CD14-positive monocyte (primary cell): ENCODE measurements around the gene NANOS3. TPM values are rescaled to one million over a fixed set of nuclear protein-coding genes. Genes with fewer than 3 reads are reported as not detected.

ENCODE experiments used
- DNase-seq, 3 donors: peaks; one replicate each; pipeline ENCODE4 v3.0.0-alpha.2; 2011 to 2022
- H2AFZ ChIP-seq: 2 replicates; pipeline ENCODE4 v1.6.0; 2012; ENCODE audit warnings: mild to moderate bottlenecking, low read depth, low read length, inconsistent platforms; ENCODE audit not compliant: insufficient read depth, poor library complexity, severe bottlenecking
- H3K27ac ChIP-seq, 2 donors: 1 replicate in 1 of 2; 2 replicates in 1 of 2; pipeline ENCODE4 v1.5.1; 2012 to 2013; ENCODE audit warnings: low read length in 2 of 2, control low read depth in 1 of 2, inconsistent platforms in 1 of 2, low read depth in 1 of 2, mild to moderate bottlenecking in 1 of 2
- H3K27me3 ChIP-seq, 2 donors: one replicate each; pipeline versions ENCODE4 v1.6.0 to v1.6.1; 2011 to 2013; ENCODE audit warnings: low read length in 2 of 2; ENCODE audit not compliant: control insufficient read depth in 2 of 2, insufficient read depth in 2 of 2
- H3K36me3 ChIP-seq, 2 donors: replicated peaks in 1 of 2; 1 replicate in 1 of 2; 2 replicates in 1 of 2; pipeline versions ENCODE4 v1.5.1 to v1.6.1; 2012 to 2013; ENCODE audit warnings: low read length in 2 of 2, control low read depth in 1 of 2, inconsistent platforms in 1 of 2, mild to moderate bottlenecking in 1 of 2; ENCODE audit not compliant: insufficient read depth in 2 of 2, control insufficient read depth in 1 of 2
- H3K4me1 ChIP-seq, 2 donors: 1 replicate in 1 of 2; 2 replicates in 1 of 2; pipeline versions ENCODE4 v1.5.1 to v1.6.1; 2012 to 2013; ENCODE audit warnings: low read length in 2 of 2, control low read depth in 1 of 2, inconsistent platforms in 1 of 2, mild to moderate bottlenecking in 1 of 2, moderate library complexity in 1 of 2; ENCODE audit not compliant: insufficient read depth in 2 of 2, control insufficient read depth in 1 of 2
- H3K4me2 ChIP-seq: replicated peaks from 2 replicates; pipeline ENCODE3; 2012; ENCODE audit warnings: low read length, moderate library complexity, mild to moderate bottlenecking; ENCODE audit not compliant: poor library complexity, severe bottlenecking; ENCODE audit errors: extremely low read depth
- H3K4me3 ChIP-seq, 3 experiments: fragments of 200-600 bp in 1 of 3; sonication (generic) in 1 of 3; replicated peaks in 1 of 3; 1 replicate in 2 of 3; 2 replicates in 1 of 3; pipeline ENCODE4 v1.5.1; 2011 to 2013; ENCODE audit warnings: low read length in 3 of 3, mild to moderate bottlenecking in 3 of 3, control low read depth in 2 of 3, low read depth in 2 of 3, inconsistent platforms in 1 of 3, moderate library complexity in 1 of 3
- H3K79me2 ChIP-seq: 2 replicates; pipeline ENCODE4 v1.6.0; 2012; ENCODE audit warnings: mild to moderate bottlenecking, control low read depth, inconsistent platforms, low read length, moderate library complexity; ENCODE audit not compliant: insufficient read depth
- H3K9ac ChIP-seq: 2 replicates; pipeline ENCODE4 v1.6.0; 2017; ENCODE audit warnings: low read length, mild to moderate bottlenecking; ENCODE audit not compliant: insufficient read depth, poor library complexity, severe bottlenecking
- H3K9me3 ChIP-seq, 2 donors: replicated peaks in 1 of 2; 1 replicate in 1 of 2; 2 replicates in 1 of 2; pipeline versions ENCODE4 v1.5.1 to v1.6.1; 2012 to 2013; ENCODE audit warnings: low read length in 2 of 2, control low read depth in 1 of 2; ENCODE audit not compliant: control insufficient read depth in 1 of 2, insufficient read depth in 1 of 2
- H4K20me1 ChIP-seq: 2 replicates; pipeline ENCODE4 v1.6.0; 2012; ENCODE audit warnings: mild to moderate bottlenecking, low read length, control low read depth, moderate library complexity; ENCODE audit not compliant: insufficient read depth
- H3K27ac Mint-ChIP-seq, 7 donors: one replicate each; pipeline ENCODE4 v1.8.0; 2020; ENCODE audit warnings: mild to moderate bottlenecking in 7 of 7, mixed read lengths in 7 of 7, moderate library complexity in 6 of 7, inconsistent platforms in 2 of 7
- H3K27me3 Mint-ChIP-seq, 3 donors: one replicate each; pipeline ENCODE4 v1.8.0; 2021 to 2022; ENCODE audit warnings: low read depth in 3 of 3, mild to moderate bottlenecking in 3 of 3, mixed read lengths in 3 of 3, moderate library complexity in 3 of 3, inconsistent platforms in 1 of 3
- H3K36me3 Mint-ChIP-seq, 2 donors: one replicate each; pipeline ENCODE4 v1.8.0; 2020; ENCODE audit warnings: mixed read lengths in 2 of 2, inconsistent platforms in 1 of 2, mild to moderate bottlenecking in 1 of 2
- H3K4me1 Mint-ChIP-seq: one replicate; pipeline ENCODE4 v1.8.0; 2020; ENCODE audit warnings: mild to moderate bottlenecking, mixed read lengths
- H3K4me3 Mint-ChIP-seq, 2 donors: one replicate each; pipeline ENCODE4 v1.8.0; 2020; ENCODE audit warnings: mild to moderate bottlenecking in 2 of 2, mixed read lengths in 2 of 2, moderate library complexity in 1 of 2
- H3K9me3 Mint-ChIP-seq, 7 donors: one replicate each; pipeline ENCODE4 v1.8.0; 2020 to 2022; ENCODE audit warnings: mixed read lengths in 7 of 7, mild to moderate bottlenecking in 6 of 7, moderate library complexity in 6 of 7, inconsistent platforms in 2 of 7
- CTCF ChIP-seq: fragments of 200-600 bp; IDR thresholded peaks from one replicate; pipeline ENCODE4 v1.8.0; 2022; ENCODE audit warnings: antibody characterized with exemption, mild to moderate bottlenecking
- WGBS: methylation state at CpG from one replicate; pipeline ENCODE4 v1.1.5; 2013; ENCODE audit warnings: missing lambda C conversion rate; ENCODE audit not compliant: insufficient coverage; 5-methylcytosine and 5-hydroxymethylcytosine counted together
- intact Hi-C, 2 donors: fragments of 100-400 bp; cut with micrococcal nuclease; formaldehyde crosslinking; loops; one replicate each; pipeline versions ENCODE4 v1.15.0 to v1.15.1; 2023
- polyA plus RNA-seq, 3 donors: library from polyadenylated mRNA; depleted of rRNA in 1 of 3; unstranded in 2 of 3; stranded (reverse) in 1 of 3; fragments of 300-500 nt in 2 of 3; fragments of >200 nt in 1 of 3; fragmentation: Illumina TruSeq in 2 of 3; gene quantifications; 1 replicate in 2 of 3; 2 replicates in 1 of 3; pipeline ENCODE4 v1.2.3, GENCODE V29; 2012 to 2021

Gene NANOS3
- polyA plus RNA-seq, 3 donors: not detected

DNA sequence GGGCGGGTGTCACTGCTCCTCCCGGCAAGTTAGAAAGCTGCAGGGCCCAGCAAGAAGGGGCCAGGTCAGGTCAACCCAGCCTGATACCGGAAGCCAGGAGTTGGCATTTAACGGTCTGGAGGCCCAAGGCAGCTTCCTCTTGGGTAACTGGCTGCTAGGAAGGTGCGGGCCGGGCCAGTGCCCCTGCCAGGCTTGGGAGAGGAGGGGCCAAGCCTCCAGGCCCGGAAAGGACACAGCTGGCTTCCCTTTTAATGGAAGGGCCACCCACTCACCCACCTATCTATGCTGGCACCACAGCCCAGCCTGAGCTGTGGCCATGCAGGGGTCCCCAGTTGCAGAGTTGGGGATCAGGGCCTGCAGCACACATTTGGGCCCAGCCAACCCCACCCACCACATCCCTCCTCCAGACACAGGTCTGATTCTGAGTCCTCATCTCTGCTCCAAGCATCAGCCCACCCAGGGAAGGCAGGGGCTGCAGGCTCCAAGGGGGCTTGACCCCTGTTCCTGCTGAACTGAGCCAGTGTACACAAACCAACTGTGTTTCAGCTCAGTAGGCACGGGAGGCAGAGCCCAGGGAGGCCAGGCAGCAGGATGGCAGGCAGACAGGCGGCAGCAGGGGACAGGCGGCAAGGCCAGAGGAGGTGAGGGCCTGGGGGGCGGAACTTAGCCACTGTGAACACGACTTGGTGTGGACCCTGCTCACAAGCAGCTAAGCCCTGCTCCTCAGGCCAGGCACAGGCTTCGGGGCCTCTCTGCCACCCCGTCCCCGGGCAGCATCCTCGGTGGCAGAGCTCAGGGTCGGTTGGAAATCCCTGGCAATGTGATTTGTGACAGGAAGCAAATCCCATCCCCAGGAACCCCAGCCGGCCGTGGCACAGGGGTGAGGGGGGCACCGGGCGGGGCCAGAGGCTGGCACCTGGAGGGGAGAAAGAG, 40.9 kb upstream of the NANOS3 start:
- intact Hi-C loops: loop anchor here in 1 of 2 donors (2.0 kb wide), 1 partner anchor 15 kb away; no protein-coding TSS in a partner anchor
- Histone ChIP-seq H4K20me1 (peaks cover 96% of the 10 kb centered on the region), H3K4me2 (peak overlapping the region; percentile 89), H3K27me3 (no peaks in the 10 kb centered on the region), H3K4me3 (peak overlapping the region; percentile 18 to 97 (median 32)), H3K79me2 (peaks cover 72% of the 10 kb centered on the region), H3K9ac (peak overlapping the region; percentile 100), H3K27ac (peak overlapping the region; percentile 99 to 100), H3K9me3 (no peaks in the 10 kb centered on the region), H3K36me3 (peaks cover 7 to 16% of the 10 kb centered on the region in 2 donors), H2AFZ (no peak overlapping the region), H3K4me1 (peaks cover 72 to 75% of the 10 kb centered on the region in 2 donors)
- H3K27me3 Mint-ChIP-seq: peaks cover 0 to 24% (median 6%) of the 10 kb centered on the region in 3 donors
- peak overlapping the region; percentile 98 to 100 (median 99) for H3K27ac Mint-ChIP-seq
- peaks cover 0 to 4% (median 0%) of the 10 kb centered on the region in 7 donors for H3K9me3 Mint-ChIP-seq
- TF ChIP-seq CTCF: no peak
- 4% methylated on average over 15 of the region's 21 CpGs for WGBS
- H3K4me3 Mint-ChIP-seq: peak overlapping the region; percentile 81 to 96
- DNase-seq: peak; percentile 82 to 89 (median 82)
- H3K4me1 Mint-ChIP-seq: peaks cover 49% of the 10 kb centered on the region
- peaks cover 23 to 49% of the 10 kb centered on the region in 2 donors for H3K36me3 Mint-ChIP-seq

GRCh38 chr19:13838435-13839129, 38.4 kb upstream of the NANOS3 start:
- intact Hi-C loops: no loop called here
- Histone ChIP-seq H4K20me1 (peaks cover 88% of the 10 kb centered on the region), H2AFZ (no peak overlapping the region), H3K4me3 (peak overlapping the region; percentile 69 to 97 (median 90)), H3K27me3 (no peaks in the 10 kb centered on the region), H3K4me2 (peak overlapping the region; percentile 96), H3K79me2 (peaks cover 97% of the 10 kb centered on the region), H3K4me1 (peaks cover 73 to 74% of the 10 kb centered on the region in 2 donors), H3K27ac (peak overlapping the region; percentile 99 to 100), H3K9me3 (no peaks in the 10 kb centered on the region), H3K9ac (peak overlapping the region; percentile 100), H3K36me3 (peaks cover 7 to 16% of the 10 kb centered on the region in 2 donors)
- peaks cover 49% of the 10 kb centered on the region for H3K4me1 Mint-ChIP-seq
- peaks cover 0 to 18% (median 6%) of the 10 kb centered on the region in 3 donors for H3K27me3 Mint-ChIP-seq
- peak overlapping the region; percentile 91 to 96 for H3K4me3 Mint-ChIP-seq
- H3K36me3 Mint-ChIP-seq: peaks cover 19 to 43% of the 10 kb centered on the region in 2 donors
- TF ChIP-seq CTCF: no peak
- 7% methylated on average over 10 of the region's 18 CpGs for WGBS
- H3K9me3 Mint-ChIP-seq: peaks cover 0 to 7% (median 2%) of the 10 kb centered on the region in 7 donors
- H3K27ac Mint-ChIP-seq: peak overlapping the region; percentile 98 to 100 (median 99)
- no peak for DNase-seq
